NB4 (cell line): ENCODE results near the gene COX8C.

ENCODE experiments used
- DNase-seq: peaks from one replicate; pipeline ENCODE4 v3.0.0; 2010; ENCODE audit warnings: low read depth
- H3K4me3 ChIP-seq: one replicate; pipeline ENCODE4 v1.5.1; 2011; ENCODE audit warnings: mild to moderate bottlenecking, low read depth, low read length, moderate library complexity
- MAX ChIP-seq: IDR thresholded peaks from 2 replicates; pipeline ENCODE4 v1.6.1; 2011; ENCODE audit warnings: low read depth, low read length
- MYC ChIP-seq: IDR thresholded peaks from 2 replicates; pipeline ENCODE4 v1.6.1; 2011; ENCODE audit warnings: low read depth, low read length
- POLR2A ChIP-seq: IDR thresholded peaks from 2 replicates; pipeline ENCODE4 v1.6.1; 2011; ENCODE audit warnings: mild to moderate bottlenecking; ENCODE audit not compliant: insufficient read length; ENCODE audit errors: extremely low read depth
- TF ChIP-seq, protein P1 (sequence below): IDR thresholded peaks from one replicate; pipeline ENCODE4 v1.5.1; 2012; ENCODE audit warnings: low read depth, low read length

The COX8C gene

DNA sequence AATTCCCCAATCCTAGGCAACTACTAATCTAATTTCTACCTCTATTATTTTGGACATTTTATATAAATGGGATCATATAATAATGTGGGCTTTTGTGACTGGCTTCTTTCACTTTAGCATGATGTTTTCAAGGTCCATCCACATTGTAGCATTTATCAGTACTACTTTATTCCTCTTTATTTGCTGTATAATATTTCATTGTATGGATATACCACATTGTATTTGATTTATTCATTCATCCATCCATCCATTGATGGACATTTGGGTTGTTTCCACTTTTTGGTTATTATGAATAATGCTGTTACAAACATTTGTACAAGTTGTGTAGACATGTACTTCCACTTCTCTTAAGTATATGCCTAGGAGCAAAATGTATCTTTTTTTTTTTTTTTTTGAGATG lies 31.4 kb upstream of the COX8C start:
- no peak for DNase-seq
- TF ChIP-seq MYC (no peak), POLR2A (no peak), MAX (no peak)
- TF ChIP-seq, protein P1, sequence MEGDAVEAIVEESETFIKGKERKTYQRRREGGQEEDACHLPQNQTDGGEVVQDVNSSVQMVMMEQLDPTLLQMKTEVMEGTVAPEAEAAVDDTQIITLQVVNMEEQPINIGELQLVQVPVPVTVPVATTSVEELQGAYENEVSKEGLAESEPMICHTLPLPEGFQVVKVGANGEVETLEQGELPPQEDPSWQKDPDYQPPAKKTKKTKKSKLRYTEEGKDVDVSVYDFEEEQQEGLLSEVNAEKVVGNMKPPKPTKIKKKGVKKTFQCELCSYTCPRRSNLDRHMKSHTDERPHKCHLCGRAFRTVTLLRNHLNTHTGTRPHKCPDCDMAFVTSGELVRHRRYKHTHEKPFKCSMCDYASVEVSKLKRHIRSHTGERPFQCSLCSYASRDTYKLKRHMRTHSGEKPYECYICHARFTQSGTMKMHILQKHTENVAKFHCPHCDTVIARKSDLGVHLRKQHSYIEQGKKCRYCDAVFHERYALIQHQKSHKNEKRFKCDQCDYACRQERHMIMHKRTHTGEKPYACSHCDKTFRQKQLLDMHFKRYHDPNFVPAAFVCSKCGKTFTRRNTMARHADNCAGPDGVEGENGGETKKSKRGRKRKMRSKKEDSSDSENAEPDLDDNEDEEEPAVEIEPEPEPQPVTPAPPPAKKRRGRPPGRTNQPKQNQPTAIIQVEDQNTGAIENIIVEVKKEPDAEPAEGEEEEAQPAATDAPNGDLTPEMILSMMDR = no peak
- no peak overlapping the region for H3K4me3 ChIP-seq

DNA sequence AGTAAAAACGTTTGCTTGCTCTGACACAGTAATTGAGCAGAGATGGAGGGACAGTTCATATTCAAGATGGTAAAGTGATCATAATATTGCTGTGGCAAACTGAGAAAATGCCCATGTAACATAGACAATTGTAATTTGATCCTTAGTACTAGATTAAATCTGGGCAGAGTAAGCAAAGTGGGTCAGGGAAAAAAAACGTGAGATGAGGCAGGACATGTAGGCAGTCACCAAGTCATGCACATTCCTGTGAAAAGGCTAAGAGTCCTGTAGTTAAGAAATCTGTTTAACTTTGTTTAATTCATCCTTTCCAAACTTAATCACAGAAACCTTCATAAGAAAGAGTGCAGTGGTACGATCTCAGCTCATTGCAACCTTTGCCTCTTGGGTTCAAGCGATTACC lies 30.3 kb upstream of the COX8C start:
- no peak for DNase-seq
- H3K4me3 ChIP-seq = no peak overlapping the region
- TF ChIP-seq, protein P1 = no peak
- no peak for TF ChIP-seq MAX
- TF ChIP-seq MYC = no peak
- TF ChIP-seq POLR2A = no peak

DNA sequence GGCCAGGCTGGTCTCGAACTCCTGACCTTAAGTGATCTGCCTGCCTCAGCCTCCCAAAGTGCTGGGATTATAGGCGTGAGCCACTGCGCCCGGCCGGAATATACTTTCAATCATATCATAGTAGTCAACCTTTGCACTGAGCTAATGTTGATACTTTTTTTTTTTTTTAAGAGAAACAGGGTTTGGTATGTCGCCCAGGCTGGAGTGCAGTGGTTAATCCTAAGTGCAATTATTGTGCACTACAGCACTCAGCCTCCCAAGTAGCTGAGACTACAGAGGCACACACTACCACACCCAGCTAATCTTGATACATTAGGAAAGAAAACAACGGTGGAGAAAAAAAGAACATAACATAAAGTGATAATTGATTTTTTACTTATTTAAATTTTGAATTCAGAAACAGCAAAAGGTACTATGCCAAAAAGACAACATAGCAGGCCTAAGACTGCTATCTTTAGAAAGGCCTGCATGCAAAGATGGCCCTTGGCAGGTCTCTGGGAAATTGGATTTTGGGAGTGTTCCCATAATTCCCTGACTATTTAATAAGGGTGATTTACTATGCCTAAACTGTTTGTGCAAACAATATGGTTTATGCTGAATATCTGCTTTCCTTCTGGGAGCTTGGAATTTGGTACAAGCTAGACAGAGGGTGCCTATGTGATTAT lies 29.6 kb upstream of the COX8C start:
- TF ChIP-seq, protein P1 = no peak
- TF ChIP-seq MYC (no peak), POLR2A (no peak), MAX (no peak)
- H3K4me3 ChIP-seq = no peak overlapping the region
- no peak for DNase-seq

- TF ChIP-seq POLR2A (no peak), MAX (no peak), MYC (no peak)
- TF ChIP-seq, protein P1 = no peak
- DNase-seq = peak; percentile 55
- H3K4me3 ChIP-seq = no peak overlapping the region
These were observed 28.8 kb upstream of the COX8C start for GRCh38 chr14:93317875-93318807.

DNA sequence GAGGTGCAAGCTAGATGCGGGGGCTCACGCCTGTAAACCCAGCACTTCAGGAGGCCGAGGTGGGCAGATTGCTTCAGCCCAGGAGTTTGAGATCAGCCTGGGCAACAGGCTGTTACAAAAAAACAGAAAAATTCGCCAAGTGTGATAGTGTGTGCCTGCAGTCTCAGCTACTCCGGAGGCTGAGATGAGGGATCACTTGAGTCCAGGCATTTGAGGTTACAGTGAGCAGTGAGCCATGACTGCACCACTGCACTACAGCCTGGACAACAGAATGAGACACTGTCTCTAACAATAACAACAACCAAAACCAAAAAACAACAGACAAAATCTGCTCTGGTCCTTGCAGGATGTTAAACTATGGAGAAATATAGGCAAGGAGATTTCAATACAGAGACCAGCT lies 28.1 kb upstream of the COX8C start:
- no peak for TF ChIP-seq MYC
- TF ChIP-seq, protein P1 = no peak
- no peak for TF ChIP-seq POLR2A
- TF ChIP-seq MAX = no peak
- DNase-seq = no peak
- H3K4me3 ChIP-seq = no peak overlapping the region
